ENCODE results near the gene NDE1.

Gene NDE1

DNA sequence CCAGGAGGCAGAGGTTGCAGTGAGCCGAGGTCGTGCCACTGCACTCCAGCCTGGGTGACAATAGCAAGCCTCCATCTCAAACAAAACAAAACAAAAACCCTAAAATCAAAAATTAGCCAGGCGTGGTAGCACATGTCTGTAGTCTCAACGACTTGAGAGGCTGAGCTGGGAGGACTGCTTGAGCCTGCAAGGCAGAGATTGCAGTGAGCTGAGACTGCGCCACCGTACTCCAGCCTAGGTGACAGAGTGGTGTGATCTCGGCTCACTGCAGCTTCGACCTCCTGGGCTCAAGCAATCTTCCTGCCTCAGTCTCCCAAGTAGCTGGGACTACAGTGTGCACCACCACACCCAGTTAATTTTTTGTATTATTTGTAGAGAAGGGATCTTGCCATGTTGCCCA is 119.2 kb downstream of the NDE1 start:
- Mint-ChIP-seq H3K4me1 (peaks cover 7% of the 10 kb centered on the region), H3K36me3 (no peaks in the 10 kb centered on the region), H3K9me3 (no peaks in the 10 kb centered on the region), H3K27me3 (peaks cover 13% of the 10 kb centered on the region), H3K4me3 (no peak overlapping the region), H3K27ac (no peak overlapping the region)
- ATAC-seq = no peak

DNA sequence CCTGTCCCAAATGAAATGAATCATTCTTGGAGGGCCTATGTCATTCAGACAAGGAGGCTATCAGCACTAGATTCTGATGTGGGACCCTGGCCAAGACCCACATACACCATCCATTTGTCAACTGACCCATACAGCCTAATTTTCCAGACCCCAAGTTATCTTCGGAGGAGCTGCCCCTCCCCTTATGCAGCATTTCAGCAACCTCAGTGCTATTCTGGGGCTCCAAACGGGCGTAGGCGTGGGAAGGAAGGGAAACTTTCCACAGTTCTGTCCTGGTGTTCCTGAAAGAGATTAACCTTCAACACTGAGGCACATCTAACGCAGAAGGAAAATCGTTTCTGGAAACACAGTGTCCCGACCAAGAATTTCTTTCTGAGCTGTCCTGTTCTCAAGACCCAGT is 120.1 kb downstream of the NDE1 start:
- no peaks in the 10 kb centered on the region for H3K9me3 Mint-ChIP-seq

DNA sequence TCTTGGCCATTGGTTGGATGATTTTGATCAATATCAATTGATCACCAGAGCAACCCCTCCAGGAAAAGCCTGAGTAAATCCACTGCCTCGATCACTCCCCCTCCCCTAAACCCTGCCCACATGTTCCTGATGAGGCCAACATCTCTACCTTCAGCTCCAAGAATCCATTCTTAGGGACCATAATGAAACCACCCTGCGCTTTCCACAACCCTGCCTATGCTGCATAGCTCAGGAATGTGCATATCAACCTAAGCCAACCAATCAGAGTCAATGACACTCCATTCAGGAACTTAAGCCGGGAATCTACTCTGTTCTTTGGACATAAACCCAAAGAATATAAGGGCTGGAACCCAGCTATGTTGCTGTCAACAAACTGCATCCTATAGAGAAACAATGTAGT is 120.5 kb downstream of the NDE1 start:
- Mint-ChIP-seq H3K36me3 (no peaks in the 10 kb centered on the region), H3K27ac (no peak overlapping the region), H3K4me1 (peaks cover 7% of the 10 kb centered on the region), H3K9me3 (no peaks in the 10 kb centered on the region), H3K4me3 (no peak overlapping the region), H3K27me3 (peaks cover 3% of the 10 kb centered on the region)
- no peak for ATAC-seq

More for the DNA sequence above, 120.1 kb downstream of the NDE1 start:
- ATAC-seq = no peak
- H3K27me3 Mint-ChIP-seq = peaks cover 7% of the 10 kb centered on the region
- H3K27ac Mint-ChIP-seq = no peak overlapping the region
- H3K4me1 Mint-ChIP-seq = peaks cover 7% of the 10 kb centered on the region
- no peak overlapping the region for H3K4me3 Mint-ChIP-seq
- no peaks in the 10 kb centered on the region for H3K36me3 Mint-ChIP-seq

DNA sequence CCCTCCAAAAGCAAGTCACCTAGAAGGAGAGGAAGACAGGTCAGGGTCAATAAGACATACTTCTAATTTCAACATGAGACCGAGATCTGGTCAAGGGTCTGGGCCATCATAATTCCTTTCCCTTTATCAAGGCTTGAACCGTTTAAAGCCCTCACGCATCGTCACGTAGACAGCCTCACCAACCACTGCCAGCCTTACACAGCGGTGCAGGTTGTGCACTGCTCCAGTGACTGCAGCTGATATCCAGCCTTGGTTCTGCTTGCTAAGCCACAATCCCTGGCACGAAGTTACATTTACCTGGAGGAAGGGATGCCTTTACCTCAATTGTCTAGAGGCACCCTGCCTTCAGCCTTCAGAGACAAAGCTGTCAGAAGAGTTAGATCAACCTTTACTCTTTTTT is 121.6 kb downstream of the NDE1 start:
- no peak overlapping the region for H3K4me3 Mint-ChIP-seq
- H3K27me3 Mint-ChIP-seq = peaks cover 9% of the 10 kb centered on the region
- no peak for ATAC-seq
- H3K4me1 Mint-ChIP-seq = no peaks in the 10 kb centered on the region
- H3K36me3 Mint-ChIP-seq = no peaks in the 10 kb centered on the region
- H3K9me3 Mint-ChIP-seq = no peaks in the 10 kb centered on the region
- H3K27ac Mint-ChIP-seq = no peak overlapping the region

DNA sequence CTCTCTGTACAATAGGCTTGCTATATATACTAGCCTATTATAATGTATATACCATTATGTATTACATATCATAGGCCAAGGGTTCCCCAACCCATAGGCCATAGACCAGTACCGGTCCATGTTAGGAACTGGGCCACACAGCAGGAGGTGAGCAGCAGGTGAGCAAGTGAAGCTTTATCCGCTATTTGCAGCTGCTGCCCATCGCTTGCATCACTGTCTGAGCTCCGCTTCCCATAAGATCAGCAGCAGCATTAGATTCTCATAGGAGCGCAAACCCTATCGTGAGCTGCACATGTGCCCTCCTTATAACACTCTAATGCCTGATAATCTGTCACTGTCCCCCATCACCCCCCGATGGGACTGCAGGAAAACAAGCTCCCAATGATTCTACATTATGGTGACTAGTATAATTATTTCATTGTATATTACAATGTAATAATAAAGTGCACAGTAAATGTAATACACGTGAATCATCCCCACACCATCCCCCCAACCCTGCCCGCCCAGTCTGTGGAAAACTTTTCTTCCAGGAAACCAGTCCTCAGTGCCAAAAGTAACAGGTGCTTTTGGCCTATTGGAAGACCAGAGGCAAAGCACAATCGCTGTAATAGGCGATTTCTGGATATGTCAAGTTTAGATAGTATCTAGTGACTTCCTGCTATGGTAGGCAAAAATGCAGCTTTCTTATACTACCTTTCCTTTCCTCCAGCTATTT is 122.7 kb downstream of the NDE1 start:
- H3K27ac Mint-ChIP-seq = no peak overlapping the region

DNA sequence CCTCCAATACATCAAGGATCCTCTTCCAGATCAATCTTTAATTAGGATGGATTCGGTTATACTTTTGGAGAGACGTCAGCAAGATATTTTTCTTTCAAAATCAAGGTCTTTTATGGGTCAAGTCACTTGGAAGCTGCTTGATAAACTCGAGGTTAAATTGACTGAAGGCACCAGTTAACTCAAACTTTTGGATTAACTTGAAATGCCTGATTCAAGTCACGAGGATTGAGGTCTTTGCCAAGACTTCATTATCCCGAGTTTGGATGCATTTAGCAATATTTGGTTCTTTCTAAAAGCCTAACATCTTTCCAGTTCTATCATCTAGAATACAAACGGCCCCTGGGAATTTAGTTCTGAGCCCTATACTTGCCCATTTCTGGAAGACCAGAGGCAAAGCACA is 123.9 kb downstream of the NDE1 start:
- H3K9me3 Mint-ChIP-seq = no peaks in the 10 kb centered on the region
- no peaks in the 10 kb centered on the region for H3K36me3 Mint-ChIP-seq
- H3K27ac Mint-ChIP-seq = no peak overlapping the region
- H3K4me3 Mint-ChIP-seq = no peak overlapping the region
- H3K27me3 Mint-ChIP-seq = peaks cover 9% of the 10 kb centered on the region
- no peak for ATAC-seq
- no peaks in the 10 kb centered on the region for H3K4me1 Mint-ChIP-seq

More for the DNA sequence above, 122.7 kb downstream of the NDE1 start:
- Mint-ChIP-seq H3K4me3 (no peak overlapping the region), H3K36me3 (no peaks in the 10 kb centered on the region), H3K9me3 (no peaks in the 10 kb centered on the region), H3K4me1 (no peaks in the 10 kb centered on the region), H3K27me3 (peaks cover 9% of the 10 kb centered on the region)
- ATAC-seq = no peak

DNA sequence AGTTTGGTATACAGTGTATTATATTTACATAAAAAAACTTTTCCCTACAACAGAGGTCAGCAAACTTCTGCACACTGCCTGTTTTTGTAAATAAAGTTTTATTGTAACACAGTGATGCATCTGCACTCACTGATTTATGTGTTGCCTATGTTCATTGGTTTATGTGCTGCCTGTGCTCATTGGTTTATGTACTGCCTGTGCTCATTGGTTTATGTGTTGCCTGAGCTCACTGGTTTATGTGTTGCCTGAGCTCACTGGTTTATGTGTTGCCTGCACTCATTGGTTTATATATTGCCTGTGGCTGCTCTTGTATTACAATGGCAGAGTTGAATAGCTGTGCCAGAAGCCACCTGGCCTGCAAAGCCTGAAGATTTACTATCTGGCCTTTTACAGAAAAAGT is 125.2 kb downstream of the NDE1 start:
- Mint-ChIP-seq H3K4me3 (no peak overlapping the region), H3K27me3 (peaks cover 9% of the 10 kb centered on the region), H3K36me3 (no peaks in the 10 kb centered on the region), H3K27ac (no peak overlapping the region), H3K9me3 (no peaks in the 10 kb centered on the region), H3K4me1 (no peaks in the 10 kb centered on the region)
- ATAC-seq = no peak

DNA sequence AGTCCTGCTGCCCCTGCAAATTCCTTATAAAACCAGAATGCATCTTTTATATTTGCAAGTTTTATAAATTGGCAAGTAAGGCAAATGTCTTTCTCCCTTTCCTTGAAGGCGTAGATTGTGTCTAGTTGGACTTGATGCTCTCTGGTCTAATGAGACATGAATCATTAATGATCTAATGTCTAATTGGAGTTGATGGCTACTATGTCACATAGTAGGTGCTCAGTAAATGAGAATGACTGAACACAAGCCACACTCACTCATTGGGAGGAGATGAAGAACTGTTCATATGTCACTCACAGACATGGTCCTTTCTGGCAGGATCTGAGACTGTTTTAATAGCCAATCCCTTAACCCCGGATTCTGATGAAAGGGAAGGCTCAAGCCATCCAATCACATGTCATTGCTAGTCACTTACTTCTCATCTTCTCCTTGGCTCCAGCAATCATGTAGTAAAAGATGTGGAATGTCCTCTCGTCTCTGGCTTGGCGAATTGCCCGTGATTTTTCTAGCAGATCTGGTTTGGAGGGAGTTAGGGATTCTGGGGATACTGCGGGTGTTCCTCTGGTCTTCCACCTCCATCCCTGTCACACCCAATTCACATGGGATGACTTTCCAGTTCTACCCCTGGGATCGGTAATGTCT is 125.7 kb downstream of the NDE1 start:
- no peak overlapping the region for H3K27ac Mint-ChIP-seq

More for the DNA sequence above, 125.7 kb downstream of the NDE1 start:
- no peaks in the 10 kb centered on the region for H3K36me3 Mint-ChIP-seq
- H3K27me3 Mint-ChIP-seq = peaks cover 9% of the 10 kb centered on the region
- ATAC-seq = no peak
- no peak overlapping the region for H3K4me3 Mint-ChIP-seq
- H3K9me3 Mint-ChIP-seq = no peaks in the 10 kb centered on the region
- no peaks in the 10 kb centered on the region for H3K4me1 Mint-ChIP-seq

Data from stimulated activated memory B cell treated with anti-CD40 and anti-IgM and Interleukin-4, amounts not matched to agents 10 μg/mL and 1 μg/mL and 100 μg/mL, for 72 hours (primary cell).